Urinary bladder (tissue), 4 donors: ENCODE results near the gene SORT1. TPM values are rescaled to one million over a fixed set of nuclear protein-coding genes. Genes with fewer than 3 reads are reported as not detected.

Experiments
- DNase-seq: peaks from one replicate; pipeline ENCODE4 v3.0.0-alpha.2; 2015; ENCODE audit errors: extremely low spot score
- H3K27ac ChIP-seq: one replicate; pipeline ENCODE4 v1.5.1; 2013; ENCODE audit warnings: low read depth, mild to moderate bottlenecking, moderate library complexity
- H3K36me3 ChIP-seq: one replicate; pipeline ENCODE4 v1.6.1; 2013; ENCODE audit warnings: mild to moderate bottlenecking, moderate library complexity; ENCODE audit not compliant: insufficient read depth
- H3K4me1 ChIP-seq: one replicate; pipeline ENCODE4 v1.6.1; 2013; ENCODE audit warnings: mild to moderate bottlenecking, moderate library complexity; ENCODE audit not compliant: insufficient read depth
- H3K4me3 ChIP-seq: one replicate; pipeline ENCODE4 v1.5.1; 2013; ENCODE audit warnings: low read depth, low read length
- WGBS: extraction: QIAGEN DNeasy Blood & Tissue Kit; methylation state at CpG from one replicate; pipeline ENCODE4 v1.1.7; 2013; 5-methylcytosine and 5-hydroxymethylcytosine counted together
- polyA plus RNA-seq: library from polyadenylated mRNA; stranded (reverse); fragments of 200-250 nt; gene quantifications from one replicate; pipeline ENCODE4 v1.2.3, GENCODE V29; 2013
- total RNA-seq: library from RNA; depleted of rRNA; stranded (reverse); fragments of >200 nt; gene quantifications from one replicate; pipeline ENCODE4 v1.2.3, GENCODE V29; 2014
- donor health status: healthy with polysubstance abuse.
- donor health status: healthy.

SORT1 gene
- total and polyA plus RNA-seq, 2 donors = 26.5 to 30.6 TPM

GRCh38 chr1:109263234-109263596 lies 134.5 kb downstream of the SORT1 start:
- peak; percentile 26 for DNase-seq
- H3K27ac ChIP-seq = no peak overlapping the region
- no peaks in the 10 kb centered on the region for H3K4me1 ChIP-seq
- WGBS = 75% methylated on average over 12 of the region's 12 CpGs
- H3K4me3 ChIP-seq = no peak overlapping the region
- H3K36me3 ChIP-seq = no peaks in the 10 kb centered on the region

- no peak for DNase-seq
- Histone ChIP-seq H3K36me3 (no peaks in the 10 kb centered on the region), H3K4me3 (no peak overlapping the region), H3K27ac (no peak overlapping the region), H3K4me1 (no peaks in the 10 kb centered on the region)
- WGBS = 81% methylated on average over 22 of the region's 22 CpGs
Measured at GRCh38 chr1:109262231-109263055, 135.3 kb downstream of the SORT1 start.

- H3K36me3 ChIP-seq = no peaks in the 10 kb centered on the region
- H3K4me3 ChIP-seq = no peak overlapping the region
- H3K27ac ChIP-seq = no peak overlapping the region
- H3K4me1 ChIP-seq = no peaks in the 10 kb centered on the region
- DNase-seq = no peak
- WGBS = 88% methylated on average over 6 of the region's 6 CpGs
Measured at GRCh38 chr1:109261578-109261977, 136.1 kb downstream of the SORT1 start.

- 92% methylated on average over 16 of the region's 16 CpGs for WGBS
- no peak for DNase-seq
- no peaks in the 10 kb centered on the region for H3K4me1 ChIP-seq
- no peak overlapping the region for H3K4me3 ChIP-seq
- no peak overlapping the region for H3K27ac ChIP-seq
- no peaks in the 10 kb centered on the region for H3K36me3 ChIP-seq
Measured at GRCh38 chr1:109261006-109261405, 136.7 kb downstream of the SORT1 start.

GRCh38 chr1:109259674-109260557 lies 137.8 kb downstream of the SORT1 start:
- H3K4me3 ChIP-seq = no peak overlapping the region
- WGBS = 70% methylated on average over 7 of the region's 7 CpGs
- H3K36me3 ChIP-seq = no peaks in the 10 kb centered on the region

More at GRCh38 chr1:109259674-109260557, 137.8 kb downstream of the SORT1 start:
- H3K27ac ChIP-seq = no peak overlapping the region
- H3K4me1 ChIP-seq = no peaks in the 10 kb centered on the region
- DNase-seq = no peak

Other genes with a start within 250 kb of the SORT1 start
- 75.3 TPM for gene SARS1, start 184.0 kb downstream of the SORT1 start, total RNA-seq
- gene SARS1, start 184.0 kb downstream of the SORT1 start, polyA plus RNA-seq = 136 TPM
- gene CELSR2, start 148.4 kb downstream of the SORT1 start, total RNA-seq = 3.6 TPM
- 4.9 TPM for gene CELSR2, start 148.4 kb downstream of the SORT1 start, polyA plus RNA-seq
- 5.3 TPM for gene PSRC1, start 114.8 kb downstream of the SORT1 start, total RNA-seq
- 6.5 TPM for gene PSRC1, start 114.8 kb downstream of the SORT1 start, polyA plus RNA-seq
- not detected for gene MYBPHL, start 90.9 kb downstream of the SORT1 start, total RNA-seq
- gene MYBPHL, start 90.9 kb downstream of the SORT1 start, polyA plus RNA-seq = 0.22 TPM
- 35.5 TPM for gene PSMA5, start 28.5 kb upstream of the SORT1 start, total RNA-seq
- 53.5 TPM for gene PSMA5, start 28.5 kb upstream of the SORT1 start, polyA plus RNA-seq
- gene SYPL2, start 68.6 kb upstream of the SORT1 start, total RNA-seq = 2.4 TPM
- gene SYPL2, start 68.6 kb upstream of the SORT1 start, polyA plus RNA-seq = 4.5 TPM
- 2.0 TPM for gene ATXN7L2, start 86.0 kb upstream of the SORT1 start, total RNA-seq
- 4.0 TPM for gene ATXN7L2, start 86.0 kb upstream of the SORT1 start, polyA plus RNA-seq
- 4.0 TPM for gene CYB561D1, start 96.2 kb upstream of the SORT1 start, total RNA-seq
- 9.4 TPM for gene CYB561D1, start 96.2 kb upstream of the SORT1 start, polyA plus RNA-seq
- gene AMIGO1, start 111.8 kb upstream of the SORT1 start, total RNA-seq = 2.9 TPM
- gene AMIGO1, start 111.8 kb upstream of the SORT1 start, polyA plus RNA-seq = 6.4 TPM
- 0.11 TPM for gene GPR61, start 142.0 kb upstream of the SORT1 start, total RNA-seq
- gene GPR61, start 142.0 kb upstream of the SORT1 start, polyA plus RNA-seq = not detected
- 17.4 TPM for gene GNAI3, start 150.7 kb upstream of the SORT1 start, total RNA-seq
- 5.1 TPM for gene GNAI3, start 150.7 kb upstream of the SORT1 start, polyA plus RNA-seq
- not detected for gene GNAT2, start 221.7 kb upstream of the SORT1 start, total RNA-seq
- gene GNAT2, start 221.7 kb upstream of the SORT1 start, polyA plus RNA-seq = not detected
- 36.1 TPM for gene AMPD2, start 221.9 kb upstream of the SORT1 start, total RNA-seq
- 29.2 TPM for gene AMPD2, start 221.9 kb upstream of the SORT1 start, polyA plus RNA-seq